WERI-Rb-1 (cell line): ENCODE results near the gene HILPDA.

ENCODE experiments used
- DNase-seq: peaks from one replicate; pipeline ENCODE4 v3.0.0-alpha.2; 2020
- H3K27ac ChIP-seq: fragments of 250-450 bp; sonication (Bioruptor Pico); 2 replicates; pipeline ENCODE4 v1.5.1; 2020; ENCODE audit warnings: mild to moderate bottlenecking, moderate library complexity
- H3K27me3 ChIP-seq: fragments of 250-450 bp; sonication (Bioruptor Pico); 2 replicates; pipeline ENCODE4 v1.5.1; 2021; ENCODE audit warnings: mild to moderate bottlenecking, low read depth, moderate library complexity; ENCODE audit not compliant: insufficient read depth, severe bottlenecking
- H3K36me3 ChIP-seq: fragments of 250-450 bp; sonication (Bioruptor Pico); 2 replicates; pipeline ENCODE4 v1.5.1; 2020; ENCODE audit warnings: mild to moderate bottlenecking, moderate library complexity
- H3K4me3 ChIP-seq: 2 replicates; pipeline ENCODE4 v1.5.1; 2011; ENCODE audit warnings: low read depth, mild to moderate bottlenecking, control low read depth, low read length
- H3K9me3 ChIP-seq: fragments of 250-450 bp; sonication (Bioruptor Pico); 2 replicates; pipeline ENCODE4 v1.5.1; 2021; ENCODE audit warnings: mild to moderate bottlenecking, moderate library complexity; ENCODE audit not compliant: severe bottlenecking
- TF ChIP-seq, protein P1 (sequence below): IDR thresholded peaks from 2 replicates; pipeline ENCODE4 v1.5.1; 2011; ENCODE audit warnings: low read depth, mild to moderate bottlenecking, control low read depth, inconsistent platforms, low read length

The HILPDA gene

DNA sequence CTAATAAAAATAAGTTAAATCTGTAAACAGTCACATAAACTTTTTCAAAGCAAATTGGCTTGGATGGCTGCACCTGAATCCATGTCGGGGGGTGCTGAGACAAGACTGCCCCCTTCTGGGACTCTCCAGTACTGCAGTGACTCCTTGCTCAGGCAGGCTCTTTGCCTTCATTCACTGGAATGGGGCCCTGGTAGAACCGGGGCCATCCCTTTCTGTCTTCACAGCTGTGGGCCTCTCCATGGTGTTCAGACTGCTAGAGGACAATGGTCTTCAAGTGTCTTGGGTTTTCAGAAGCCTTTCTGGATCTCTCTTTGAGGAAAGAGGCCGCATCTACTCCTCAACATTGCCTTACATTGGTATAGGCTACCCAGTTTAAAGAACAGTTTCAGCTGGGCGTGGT lies 29.8 kb upstream of the HILPDA start:
- peak; percentile 79 for DNase-seq
- H3K4me3 ChIP-seq: no peak overlapping the region
- no peaks in the 10 kb centered on the region for H3K27me3 ChIP-seq
- H3K36me3 ChIP-seq: no peaks in the 10 kb centered on the region
- no peaks in the 10 kb centered on the region for H3K9me3 ChIP-seq
- TF ChIP-seq, protein P1, sequence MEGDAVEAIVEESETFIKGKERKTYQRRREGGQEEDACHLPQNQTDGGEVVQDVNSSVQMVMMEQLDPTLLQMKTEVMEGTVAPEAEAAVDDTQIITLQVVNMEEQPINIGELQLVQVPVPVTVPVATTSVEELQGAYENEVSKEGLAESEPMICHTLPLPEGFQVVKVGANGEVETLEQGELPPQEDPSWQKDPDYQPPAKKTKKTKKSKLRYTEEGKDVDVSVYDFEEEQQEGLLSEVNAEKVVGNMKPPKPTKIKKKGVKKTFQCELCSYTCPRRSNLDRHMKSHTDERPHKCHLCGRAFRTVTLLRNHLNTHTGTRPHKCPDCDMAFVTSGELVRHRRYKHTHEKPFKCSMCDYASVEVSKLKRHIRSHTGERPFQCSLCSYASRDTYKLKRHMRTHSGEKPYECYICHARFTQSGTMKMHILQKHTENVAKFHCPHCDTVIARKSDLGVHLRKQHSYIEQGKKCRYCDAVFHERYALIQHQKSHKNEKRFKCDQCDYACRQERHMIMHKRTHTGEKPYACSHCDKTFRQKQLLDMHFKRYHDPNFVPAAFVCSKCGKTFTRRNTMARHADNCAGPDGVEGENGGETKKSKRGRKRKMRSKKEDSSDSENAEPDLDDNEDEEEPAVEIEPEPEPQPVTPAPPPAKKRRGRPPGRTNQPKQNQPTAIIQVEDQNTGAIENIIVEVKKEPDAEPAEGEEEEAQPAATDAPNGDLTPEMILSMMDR: peak; percentile 92
- no peak overlapping the region for H3K27ac ChIP-seq

DNA sequence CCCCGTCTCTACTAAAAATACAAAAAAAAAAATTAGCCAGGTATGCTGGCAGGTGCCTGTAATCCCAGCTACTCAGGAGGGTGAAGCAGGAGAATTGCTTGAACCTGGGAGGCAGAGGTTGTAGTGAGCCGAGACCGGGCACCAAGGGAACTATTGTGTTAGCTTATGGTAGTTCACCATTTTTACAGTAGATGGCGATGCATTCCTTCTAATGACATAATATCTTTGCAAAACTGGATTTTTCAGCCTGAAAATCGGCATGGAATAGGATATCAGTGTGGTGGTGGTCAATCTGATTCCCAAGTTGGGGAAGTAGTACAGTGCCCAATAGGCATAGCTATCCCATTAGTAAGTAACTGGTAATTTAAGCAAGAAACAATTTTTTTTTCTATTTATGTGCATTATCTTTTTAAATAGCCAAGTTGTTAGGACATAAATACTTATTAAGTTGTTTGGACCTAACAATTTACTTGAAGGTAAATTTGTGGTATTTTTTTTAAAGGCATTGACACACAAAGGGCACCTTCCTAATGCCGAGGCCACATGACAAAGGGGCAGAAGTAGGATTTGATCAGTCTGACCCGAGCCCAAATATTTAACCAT lies 28.3 kb upstream of the HILPDA start:
- Histone ChIP-seq H3K27ac (no peak overlapping the region), H3K27me3 (no peaks in the 10 kb centered on the region), H3K4me3 (no peak overlapping the region), H3K36me3 (no peaks in the 10 kb centered on the region), H3K9me3 (no peaks in the 10 kb centered on the region)
- TF ChIP-seq, protein P1: peak; percentile 54
- DNase-seq: peak; percentile 35

DNA sequence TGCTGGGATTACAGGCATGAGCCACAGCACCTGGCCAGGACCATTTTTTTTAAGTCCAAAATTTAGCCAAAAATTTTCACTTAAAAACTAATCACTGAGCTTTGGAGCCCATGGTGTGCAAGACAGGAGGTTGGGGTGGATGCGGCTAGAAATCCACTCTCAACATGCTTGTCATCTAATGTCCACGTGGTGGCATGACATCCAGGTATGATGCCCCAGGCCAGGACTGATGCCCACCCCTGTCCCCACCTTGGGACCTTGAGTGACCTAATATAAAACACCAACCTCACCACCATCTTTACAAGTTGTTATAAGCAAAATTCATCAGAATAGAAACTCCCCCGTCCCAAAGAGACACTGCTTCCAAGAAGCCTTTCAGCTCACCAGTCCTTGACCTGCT lies 25.5 kb upstream of the HILPDA start:
- H3K36me3 ChIP-seq: no peaks in the 10 kb centered on the region
- no peaks in the 10 kb centered on the region for H3K27me3 ChIP-seq
- no peaks in the 10 kb centered on the region for H3K9me3 ChIP-seq
- H3K4me3 ChIP-seq: no peak overlapping the region
- DNase-seq: no peak
- TF ChIP-seq, protein P1: 0 out of 2 replicates have a peak, but pooled peaks have one; percentile 1
- H3K27ac ChIP-seq: no peak overlapping the region

DNA sequence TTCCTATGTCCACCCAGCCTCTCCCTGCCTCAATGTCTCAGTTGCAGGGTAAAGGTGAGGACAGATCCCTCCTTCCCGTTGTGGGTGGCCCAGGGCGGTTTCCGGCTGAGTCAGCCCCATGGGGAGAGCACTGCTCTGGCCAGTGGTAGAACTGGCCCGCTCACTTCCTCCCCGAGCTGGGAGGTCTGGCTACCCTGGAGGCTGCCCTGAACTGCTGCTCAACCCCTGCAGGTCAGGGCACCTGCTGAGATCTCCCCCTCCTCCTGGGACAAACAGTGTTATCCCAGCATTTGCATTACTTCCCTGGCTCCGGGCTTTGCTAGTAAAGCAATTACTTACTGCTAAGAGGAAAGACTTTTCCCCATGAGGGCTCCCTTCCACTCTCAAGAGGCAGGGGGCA lies 24.5 kb upstream of the HILPDA start:
- H3K9me3 ChIP-seq: no peaks in the 10 kb centered on the region
- TF ChIP-seq, protein P1: no peak
- H3K27ac ChIP-seq: no peak overlapping the region
- DNase-seq: no peak
- H3K27me3 ChIP-seq: no peaks in the 10 kb centered on the region
- no peak overlapping the region for H3K4me3 ChIP-seq
- no peaks in the 10 kb centered on the region for H3K36me3 ChIP-seq

DNA sequence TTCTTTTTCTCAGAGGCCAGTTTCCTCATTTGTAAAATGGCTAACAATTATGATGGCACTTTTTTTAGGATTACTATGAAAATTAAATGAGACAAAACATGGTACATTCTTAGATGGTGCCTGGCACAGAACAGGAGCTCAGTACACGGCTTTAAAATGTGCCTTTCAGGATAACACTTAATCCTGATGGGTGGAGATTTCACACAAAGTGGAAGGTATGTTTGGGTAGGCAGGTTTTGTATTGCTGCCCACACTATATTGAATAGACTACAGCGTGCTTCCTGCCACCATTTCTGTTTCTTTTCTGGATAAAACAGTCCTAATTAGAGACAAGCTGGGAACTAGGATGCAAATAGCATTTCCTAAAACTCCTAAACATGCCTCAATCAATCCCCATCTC lies 23.9 kb upstream of the HILPDA start:
- Histone ChIP-seq H3K9me3 (no peaks in the 10 kb centered on the region), H3K27me3 (no peaks in the 10 kb centered on the region), H3K4me3 (no peak overlapping the region), H3K36me3 (no peaks in the 10 kb centered on the region), H3K27ac (no peak overlapping the region)
- TF ChIP-seq, protein P1: no peak
- no peak for DNase-seq
